GM19240 (cell line): ENCODE measurements around the gene CFL1.

Experiments used
- DNase-seq: peaks from one replicate; pipeline ENCODE4 v3.0.0; 2011; ENCODE audit warnings: low spot score; ENCODE audit not compliant: insufficient read length

CFL1 gene

GRCh38 chr11:65870706-65871681, 13.0 kb upstream of the CFL1 start:
- DNase-seq: no peak

- DNase-seq: no peak
These were observed 12.3 kb upstream of the CFL1 start for GRCh38 chr11:65870307-65870658.

- no peak for DNase-seq
These were observed 11.8 kb upstream of the CFL1 start for GRCh38 chr11:65869643-65870306.

- DNase-seq: no peak
These were observed 10.9 kb upstream of the CFL1 start for GRCh38 chr11:65868907-65869306.

GRCh38 chr11:65868076-65868667, 10.2 kb upstream of the CFL1 start:
- DNase-seq: no peak

- no peak for DNase-seq
These were observed 9.5 kb upstream of the CFL1 start for GRCh38 chr11:65867284-65868071.

GRCh38 chr11:65866509-65867283, 8.7 kb upstream of the CFL1 start:
- DNase-seq: no peak

- no peak for DNase-seq
These were observed 7.7 kb upstream of the CFL1 start for GRCh38 chr11:65865550-65866172.

- DNase-seq: no peak
These were observed 6.9 kb upstream of the CFL1 start for GRCh38 chr11:65864706-65865471.

GRCh38 chr11:65863889-65864705, 6.1 kb upstream of the CFL1 start:
- DNase-seq: no peak

GRCh38 chr11:65862941-65863888, 5.2 kb upstream of the CFL1 start:
- DNase-seq: no peak

GRCh38 chr11:65862191-65862735, 4.3 kb upstream of the CFL1 start:
- no peak for DNase-seq

- no peak for DNase-seq
These were observed 3.7 kb upstream of the CFL1 start for GRCh38 chr11:65861533-65862183.

- DNase-seq: no peak
These were observed 3.2 kb upstream of the CFL1 start for GRCh38 chr11:65861165-65861505.

GRCh38 chr11:65860278-65861164, 2.5 kb upstream of the CFL1 start, which contains the start of gene MUS81:
TSS of gene MUS81 (plus strand) at chr11:65860433. CDS start at chr11:65860754, 321 bp downstream.
- DNase-seq: peak; percentile 87

GRCh38 chr11:65859812-65860277, 1.9 kb upstream of the CFL1 start:
- DNase-seq: no peak
